Eye (tissue), 1 donor: ENCODE measurements around the gene THSD7A.
A peak's percentile ranks its signal among the peaks of the same experiment; 100 is the strongest.

ENCODE experiments used
- DNase-seq: peaks from one replicate; pipeline ENCODE4 v3.0.0-alpha.2; 2015

The THSD7A gene

GRCh38 chr7:11699666-11700065 is 132.3 kb downstream of the THSD7A start:
- DNase-seq: no peak

- DNase-seq: no peak
These were observed 133.6 kb downstream of the THSD7A start for GRCh38 chr7:11698384-11698871.

DNA sequence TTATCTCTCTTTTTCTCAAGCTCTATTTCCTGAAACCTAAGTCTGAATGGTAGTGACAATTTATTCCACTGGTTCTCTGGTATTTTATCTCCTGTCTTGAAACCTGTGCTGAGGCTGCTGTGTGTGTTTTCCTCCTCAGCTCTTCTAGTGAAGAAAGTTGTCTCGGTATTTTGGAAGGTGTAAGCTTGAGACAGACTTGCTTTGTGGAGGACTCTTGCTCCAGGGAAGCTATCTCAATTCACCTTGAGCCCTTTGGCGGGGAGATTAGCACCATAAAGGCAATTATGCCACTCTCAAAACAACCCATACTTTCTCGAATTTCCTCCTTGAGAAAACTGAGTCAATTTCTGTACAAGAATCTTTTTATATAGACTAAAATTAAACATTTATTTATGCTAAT is 141.6 kb downstream of the THSD7A start:
- no peak for DNase-seq

- peak; percentile 65 for DNase-seq
These were observed 142.9 kb downstream of the THSD7A start for GRCh38 chr7:11689096-11689495.

DNA sequence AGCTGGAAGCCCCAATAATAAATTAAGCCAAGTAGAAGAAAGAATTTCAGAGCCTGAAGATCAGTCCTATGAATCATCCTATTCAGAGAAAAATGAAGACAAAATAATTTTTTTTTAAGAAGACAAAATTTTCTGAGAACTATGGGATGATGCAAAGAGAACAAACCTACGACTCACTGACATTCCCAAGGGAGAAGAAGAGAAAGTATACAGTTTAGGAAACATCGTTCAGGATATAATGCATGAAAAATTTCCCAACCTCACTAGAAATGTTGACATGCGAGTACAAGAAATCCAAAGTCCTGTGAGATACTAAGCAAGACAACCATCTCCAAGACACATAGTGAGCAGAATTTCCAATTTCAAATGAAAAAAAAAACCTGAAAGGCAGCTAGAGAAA is 150.5 kb downstream of the THSD7A start:
- DNase-seq: no peak

DNA sequence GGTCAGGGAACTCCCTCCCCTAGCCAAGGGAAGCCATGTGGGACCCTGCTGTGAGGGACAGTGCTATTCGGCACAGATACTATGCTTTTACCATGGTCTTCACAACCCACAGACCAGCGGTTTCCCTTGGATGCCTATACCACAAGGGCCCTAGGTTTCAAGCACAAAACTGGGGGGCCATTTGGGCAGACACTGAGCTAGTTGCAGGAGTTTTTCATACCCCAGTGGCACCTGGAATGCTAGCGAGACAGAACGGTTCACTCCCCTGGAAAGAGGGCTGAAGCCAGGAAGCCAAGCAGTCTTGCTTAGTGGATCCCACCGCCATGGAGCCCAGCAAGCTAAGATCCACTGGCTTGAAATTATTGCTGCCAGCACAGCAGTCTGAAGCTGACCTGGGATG is 156.8 kb downstream of the THSD7A start:
- DNase-seq: no peak

DNA sequence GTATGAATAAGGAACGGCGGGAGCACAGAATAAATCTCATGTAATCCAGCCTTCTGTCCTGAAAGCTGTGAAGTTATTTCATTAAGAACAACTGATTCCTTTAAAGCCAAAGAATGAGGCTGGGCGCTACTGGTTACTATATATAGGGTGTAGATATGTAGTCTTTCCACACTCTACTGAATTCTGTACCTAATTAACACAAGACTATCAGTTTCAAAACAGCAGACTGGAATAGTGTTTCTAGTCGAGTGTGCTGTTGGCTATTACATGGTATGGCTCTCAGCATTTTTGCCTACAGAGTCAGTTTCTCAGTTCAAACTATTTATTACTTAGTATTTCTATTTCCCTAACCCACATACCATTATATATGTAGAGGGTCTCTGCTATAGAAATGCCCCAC is 163.3 kb downstream of the THSD7A start:
- DNase-seq: no peak

- no peak for DNase-seq
These were observed 164.2 kb downstream of the THSD7A start for GRCh38 chr7:11667810-11668185.

DNA sequence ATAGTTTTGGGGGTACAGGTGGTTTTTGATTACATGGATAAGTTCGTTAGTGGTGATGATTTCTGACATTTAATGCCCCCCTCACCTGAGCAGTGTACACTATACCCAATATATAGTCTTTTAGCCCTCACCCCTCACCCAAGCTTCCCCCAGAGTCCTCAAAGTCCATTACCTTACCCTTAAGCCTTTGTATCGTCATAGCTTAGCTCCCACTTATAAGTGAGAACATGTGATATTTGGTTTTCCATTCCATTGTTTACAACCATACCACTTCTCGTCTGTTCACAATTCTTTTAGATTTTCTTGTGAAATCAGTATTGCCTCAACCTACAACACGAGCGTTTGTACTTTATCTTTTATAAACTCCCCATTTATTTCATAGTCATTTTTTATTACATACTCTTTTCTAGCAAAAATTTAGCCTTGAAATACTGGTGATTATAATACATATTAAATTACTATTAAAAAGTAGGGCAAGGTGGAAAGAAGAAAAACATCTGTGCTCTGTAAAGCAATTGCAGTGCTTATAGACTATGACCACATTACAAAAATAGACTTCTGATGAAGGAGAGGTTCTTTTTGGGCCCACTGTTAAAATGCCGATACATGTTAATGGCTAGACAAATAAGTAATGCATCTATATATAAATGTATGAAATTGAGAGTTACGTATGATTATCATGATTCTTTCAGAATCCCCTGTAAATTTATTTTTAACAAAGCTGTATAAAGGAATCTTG is 164.8 kb downstream of the THSD7A start:
- DNase-seq: no peak

DNA sequence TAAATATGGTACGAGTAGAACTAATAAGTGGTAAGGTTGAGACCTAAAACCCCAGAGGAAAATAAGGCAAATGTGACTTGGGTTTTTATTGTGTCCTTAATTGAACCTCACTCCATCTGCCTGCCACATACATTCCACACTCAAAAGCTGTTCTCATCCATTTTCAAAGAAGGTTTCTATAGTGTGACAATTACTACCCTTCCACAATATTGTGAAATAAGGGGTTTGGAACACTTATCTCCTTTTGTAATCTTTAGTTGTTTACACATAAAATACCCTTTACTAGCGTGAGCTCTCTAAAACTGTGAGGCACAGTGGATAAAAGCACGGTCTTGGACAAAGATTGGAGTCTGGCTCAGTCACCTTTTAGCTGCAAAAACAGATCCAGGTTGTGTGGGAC is 166.6 kb downstream of the THSD7A start:
- no peak for DNase-seq

DNA sequence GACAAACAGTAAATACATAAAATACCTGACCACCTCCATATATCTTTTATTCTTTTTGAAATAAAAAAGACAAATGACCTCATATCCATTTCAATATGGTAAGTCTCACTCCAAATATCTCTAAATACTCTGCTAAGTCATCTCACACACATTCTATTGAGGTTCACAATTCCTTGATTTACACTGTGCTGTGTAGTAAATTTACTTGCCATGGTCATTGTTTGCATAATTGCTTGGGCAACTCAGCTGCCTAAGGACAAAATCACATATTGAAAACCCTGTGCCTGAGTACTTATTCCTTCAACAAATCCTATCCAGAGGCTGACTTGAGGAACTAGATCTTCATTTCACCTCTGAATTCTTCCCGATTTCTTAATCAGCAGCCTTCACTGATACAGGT is 176.4 kb downstream of the THSD7A start:
- DNase-seq: no peak

DNA sequence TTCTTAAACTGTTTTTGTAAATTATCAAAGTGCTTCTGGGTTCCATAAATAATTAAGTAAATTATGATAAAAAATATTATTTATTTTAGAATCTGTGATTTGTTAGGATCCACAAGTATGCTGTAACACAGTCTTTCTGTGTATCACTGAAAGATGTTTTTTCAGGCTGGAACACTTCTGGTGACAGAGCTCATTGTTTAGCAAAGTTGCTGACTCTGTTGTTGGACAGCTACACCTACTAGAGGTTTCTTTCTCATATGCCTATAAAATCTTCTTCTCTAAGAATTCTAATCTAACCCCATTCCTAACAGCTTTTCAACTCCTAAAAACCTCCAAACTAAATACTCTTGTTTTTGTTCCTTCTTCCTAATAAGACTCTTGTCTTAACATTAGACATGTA is 176.8 kb downstream of the THSD7A start:
- no peak for DNase-seq

- DNase-seq: no peak
These were observed 181.5 kb downstream of the THSD7A start for GRCh38 chr7:11650500-11650899.

DNA sequence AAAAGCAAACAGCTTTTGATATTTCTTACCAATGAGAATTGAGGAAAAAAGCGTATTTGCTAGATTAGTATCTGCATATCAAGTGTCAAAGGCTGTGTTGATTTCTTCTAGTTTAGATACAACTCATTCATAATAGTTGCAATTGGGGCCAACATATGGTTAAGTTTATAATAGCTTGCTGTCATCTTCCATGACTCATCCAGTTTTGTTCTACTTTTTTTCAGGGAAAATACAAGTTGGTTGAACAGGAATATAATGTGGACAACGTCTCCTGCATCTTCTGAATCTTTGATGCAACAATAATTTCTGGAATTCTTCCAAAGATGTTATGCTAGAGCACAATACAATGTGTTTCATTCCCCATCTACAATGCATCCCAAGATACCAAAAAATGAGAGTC is 182.0 kb downstream of the THSD7A start:
- DNase-seq: no peak

GRCh38 chr7:11648980-11649379 is 183.0 kb downstream of the THSD7A start:
- DNase-seq: no peak

DNA sequence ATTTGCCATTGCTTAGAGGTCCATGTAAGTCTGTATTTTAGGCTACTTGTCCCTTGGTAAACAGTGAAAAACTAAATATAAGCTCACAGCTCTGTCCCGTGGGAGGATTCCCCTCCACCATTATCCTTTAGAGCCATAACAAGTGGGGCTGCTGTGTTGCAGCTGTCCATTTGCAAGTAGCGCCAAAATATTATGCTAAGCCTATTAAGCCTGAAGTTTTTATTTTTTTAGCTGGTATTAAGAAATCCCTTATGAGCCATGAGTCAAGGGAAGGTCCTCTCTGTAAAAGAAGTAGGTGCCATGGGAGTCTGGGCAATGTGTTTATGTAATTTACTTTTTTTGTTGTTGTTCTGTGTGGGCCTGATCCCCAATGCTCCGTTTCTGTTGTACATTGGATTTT is 183.9 kb downstream of the THSD7A start:
- no peak for DNase-seq

DNA sequence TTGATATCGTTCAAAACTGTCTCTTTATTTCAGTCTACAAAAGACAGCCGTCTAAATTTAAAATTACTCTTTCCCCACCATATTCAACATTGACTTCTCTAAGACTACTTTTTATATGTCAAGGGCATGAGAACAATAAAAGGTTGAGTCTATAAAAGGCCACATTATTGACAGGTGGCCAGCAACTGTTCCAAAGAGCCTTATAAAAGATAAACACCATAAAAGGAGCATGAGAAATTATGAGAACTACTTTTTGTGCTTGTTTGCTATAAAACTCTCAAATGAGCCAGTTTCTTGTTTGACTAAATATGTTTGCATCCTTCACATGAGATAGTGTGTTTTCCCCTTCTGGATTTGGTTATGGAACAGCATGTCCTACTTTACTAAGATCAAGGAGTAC is 189.2 kb downstream of the THSD7A start:
- DNase-seq: no peak

GRCh38 chr7:11642276-11642675 is 189.7 kb downstream of the THSD7A start:
- no peak for DNase-seq

- no peak for DNase-seq
These were observed 193.8 kb downstream of the THSD7A start for GRCh38 chr7:11638011-11638774.

- no peak for DNase-seq
These were observed 195.7 kb downstream of the THSD7A start for GRCh38 chr7:11636274-11636673.

DNA sequence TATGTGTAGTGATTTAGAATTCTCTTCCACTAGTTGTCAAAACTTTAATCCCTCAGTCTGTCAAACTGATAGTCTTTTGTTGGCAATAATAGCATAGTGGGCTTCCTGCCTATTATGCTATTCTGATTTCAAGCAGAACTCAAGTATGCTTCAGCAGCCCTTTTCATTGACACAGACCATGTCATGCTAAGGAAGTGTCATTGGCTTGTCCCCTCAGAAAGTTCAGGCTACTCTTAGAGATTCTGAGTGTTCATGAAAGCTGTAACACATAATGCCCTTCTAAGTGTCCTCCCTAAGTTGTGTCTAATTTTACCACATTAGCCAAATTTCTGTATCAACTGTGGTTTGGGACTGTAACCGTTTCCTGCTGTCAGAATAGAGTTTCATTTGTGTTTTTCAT is 198.7 kb downstream of the THSD7A start:
- peak; percentile 68 for DNase-seq

DNA sequence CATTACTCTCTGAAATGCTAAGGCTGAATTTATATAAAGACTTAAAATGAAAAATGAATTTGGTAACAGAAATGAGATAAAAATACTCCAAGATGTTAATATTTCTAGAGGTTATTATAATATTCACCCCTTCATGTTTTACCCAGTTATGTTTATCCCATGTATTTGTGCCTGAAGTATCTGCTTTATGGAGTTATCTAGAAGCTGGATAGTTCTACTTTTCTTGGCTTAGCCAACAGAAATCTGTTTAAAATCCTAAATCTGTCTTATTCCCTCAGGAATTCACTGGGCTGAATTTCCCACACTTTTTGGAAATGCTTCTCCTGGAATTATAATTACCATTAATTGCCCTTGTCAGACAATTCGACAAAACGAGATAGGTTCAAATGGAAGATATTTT is 201.6 kb downstream of the THSD7A start:
- no peak for DNase-seq

DNA sequence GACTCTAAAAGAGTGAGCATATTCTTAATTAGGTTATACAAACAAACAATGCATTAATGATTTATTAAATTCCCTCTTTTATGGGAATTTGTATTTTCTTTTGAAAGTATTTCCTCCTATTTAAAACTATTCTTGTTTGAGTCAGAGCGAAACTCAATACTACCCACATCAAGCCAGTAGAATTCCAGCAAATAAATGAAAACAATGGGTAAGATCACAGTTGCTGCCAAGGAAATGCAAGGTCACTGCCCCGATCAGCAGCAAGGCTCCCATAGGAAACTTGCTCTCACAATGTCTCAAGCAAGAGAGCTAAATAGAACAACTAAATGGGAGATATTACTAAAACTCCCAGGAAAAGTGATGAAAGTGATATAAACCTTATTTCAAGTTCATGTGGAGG is 206.3 kb downstream of the THSD7A start:
- no peak for DNase-seq

DNA sequence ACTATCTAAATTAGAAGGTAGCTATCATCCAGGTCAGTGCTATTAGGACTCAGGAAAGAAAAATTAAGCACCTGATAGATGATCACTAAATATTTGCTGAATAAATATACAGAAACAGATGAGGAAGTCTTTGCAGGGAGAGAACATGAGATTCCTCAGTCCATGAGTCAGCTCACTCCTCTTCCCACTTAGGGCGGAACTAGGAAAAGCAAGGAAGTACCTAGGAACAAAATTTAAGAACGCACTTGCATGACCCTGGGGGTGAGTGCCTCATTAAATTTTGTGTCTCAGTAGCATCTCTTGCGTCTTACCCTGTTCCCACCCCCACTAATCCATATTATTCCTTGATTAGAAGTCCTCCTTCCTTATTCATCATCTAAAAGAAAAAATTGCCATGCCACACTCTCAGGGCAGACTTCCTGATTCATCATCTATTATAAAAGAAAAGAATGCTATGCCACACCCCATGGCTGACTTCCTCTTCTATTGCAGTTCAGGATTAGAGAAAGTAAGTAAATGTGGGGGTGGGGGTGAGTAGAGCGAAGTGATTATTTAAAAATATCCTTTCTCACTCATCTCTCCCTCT is 208.8 kb downstream of the THSD7A start:
- no peak for DNase-seq
